Naive B cell (primary cell): Measurements from ENCODE around the gene OSBPL9. TPM values are rescaled to one million over a fixed set of nuclear protein-coding genes. Genes with fewer than 3 reads are reported as not detected.
"Not testable (repeated sequence)": the region's sequence is repeated elsewhere in the genome, so short reads cannot be mapped to it uniquely, and the experiment has no call there.

ENCODE experiments used
- ATAC-seq, 2 donors: fragments of 150-1000 bp; cut with Tn5 transposase; 2 replicates each; pipeline ENCODE4 v1.10.0; 2021; ENCODE audit warnings: low read depth in 2 of 2, mild to moderate bottlenecking in 2 of 2, moderate library complexity in 2 of 2
- DNase-seq: peaks from one replicate; pipeline ENCODE4 v3.0.0; 2022
- H3K27ac Mint-ChIP-seq, 6 donors: one replicate each; pipeline ENCODE4 v1.8.0; 2020 to 2022; ENCODE audit warnings: mild to moderate bottlenecking in 6 of 6, mixed read lengths in 6 of 6, moderate library complexity in 5 of 6, inconsistent platforms in 2 of 6
- H3K27me3 Mint-ChIP-seq, 3 donors: one replicate each; pipeline ENCODE4 v1.8.0; 2021 to 2022; ENCODE audit warnings: mixed read lengths in 3 of 3, mild to moderate bottlenecking in 1 of 3
- H3K36me3 Mint-ChIP-seq, 2 donors: one replicate each; pipeline ENCODE4 v1.8.0; 2020 to 2022; ENCODE audit warnings: mixed read lengths in 2 of 2, inconsistent platforms in 1 of 2, mild to moderate bottlenecking in 1 of 2
- H3K4me1 Mint-ChIP-seq, 3 donors: one replicate each; pipeline ENCODE4 v1.8.0; 2020 to 2022; ENCODE audit warnings: mixed read lengths in 3 of 3, inconsistent platforms in 1 of 3, mild to moderate bottlenecking in 1 of 3, moderate library complexity in 1 of 3
- H3K4me3 Mint-ChIP-seq, 8 donors: one replicate each; pipeline ENCODE4 v1.8.0; 2020 to 2022; ENCODE audit warnings: mild to moderate bottlenecking in 8 of 8, mixed read lengths in 8 of 8, moderate library complexity in 8 of 8, inconsistent platforms in 2 of 8
- H3K9me3 Mint-ChIP-seq, 7 donors: one replicate each; pipeline ENCODE4 v1.8.0; 2020 to 2022; ENCODE audit warnings: mixed read lengths in 7 of 7, mild to moderate bottlenecking in 5 of 7, inconsistent platforms in 2 of 7, moderate library complexity in 1 of 7
- polyA plus RNA-seq, 6 donors: library from polyadenylated mRNA; unstranded; fragments of 300-500 nt; fragmentation: Illumina TruSeq; gene quantifications; one replicate each; pipeline ENCODE4 v1.2.3, GENCODE V29; 2021; ENCODE audit warnings: low read depth in 6 of 6

Gene OSBPL9
- polyA plus RNA-seq, 6 donors from 2014 or later: 46.7 to 77.8 (median 52.9) TPM

GRCh38 chr1:51691920-51692319 is 75.0 kb downstream of the OSBPL9 start:
- no peaks in the 10 kb centered on the region for H3K9me3 Mint-ChIP-seq
- no peak overlapping the region for H3K27ac Mint-ChIP-seq
- H3K36me3 Mint-ChIP-seq: no peaks in the 10 kb centered on the region
- DNase-seq: no peak
- H3K4me1 Mint-ChIP-seq: peaks cover 16 to 30% (median 26%) of the 10 kb centered on the region in 3 donors
- ATAC-seq: no peak
- H3K4me3 Mint-ChIP-seq: no peak overlapping the region
- H3K27me3 Mint-ChIP-seq: no peaks in the 10 kb centered on the region

DNA sequence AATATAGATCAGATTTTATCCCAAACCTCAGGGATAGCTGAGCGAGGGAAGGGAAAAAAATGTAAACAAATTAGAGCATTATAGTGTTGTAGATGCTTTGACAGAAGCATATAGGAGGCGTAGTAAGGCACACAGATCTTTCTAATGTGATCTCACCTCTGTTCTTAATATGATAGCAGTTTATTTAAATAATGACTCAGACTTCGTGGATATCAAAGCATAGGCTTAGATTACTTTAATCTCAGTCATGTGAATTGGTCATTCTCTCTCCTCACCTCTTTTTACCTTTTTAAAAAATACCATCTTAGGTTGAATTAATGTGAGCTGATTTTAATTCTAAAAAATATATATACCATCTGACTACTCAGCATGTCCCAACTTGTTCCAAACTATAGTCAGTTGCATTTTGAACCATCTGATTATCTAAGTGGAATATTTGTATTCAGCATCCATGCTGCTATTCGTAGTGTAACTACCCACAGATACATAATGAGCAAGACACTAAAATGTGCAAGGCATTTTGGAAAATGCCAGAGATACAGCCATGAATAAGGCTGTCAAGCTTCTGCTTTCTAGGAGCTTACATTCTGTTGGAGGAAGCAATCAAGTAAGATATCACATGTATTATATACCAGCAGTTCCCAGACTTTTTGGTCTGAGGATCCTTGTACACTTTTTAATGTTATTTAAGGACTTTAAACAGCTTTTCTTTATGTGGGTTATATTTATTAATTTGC is 76.7 kb downstream of the OSBPL9 start:
- no peak for DNase-seq
- Mint-ChIP-seq H3K27ac (no peak overlapping the region), H3K27me3 (no peaks in the 10 kb centered on the region), H3K4me1 (peaks cover 6 to 22% (median 13%) of the 10 kb centered on the region in 3 donors), H3K4me3 (no peak overlapping the region), H3K36me3 (no peaks in the 10 kb centered on the region), H3K9me3 (no peaks in the 10 kb centered on the region)
- ATAC-seq: no peak

DNA sequence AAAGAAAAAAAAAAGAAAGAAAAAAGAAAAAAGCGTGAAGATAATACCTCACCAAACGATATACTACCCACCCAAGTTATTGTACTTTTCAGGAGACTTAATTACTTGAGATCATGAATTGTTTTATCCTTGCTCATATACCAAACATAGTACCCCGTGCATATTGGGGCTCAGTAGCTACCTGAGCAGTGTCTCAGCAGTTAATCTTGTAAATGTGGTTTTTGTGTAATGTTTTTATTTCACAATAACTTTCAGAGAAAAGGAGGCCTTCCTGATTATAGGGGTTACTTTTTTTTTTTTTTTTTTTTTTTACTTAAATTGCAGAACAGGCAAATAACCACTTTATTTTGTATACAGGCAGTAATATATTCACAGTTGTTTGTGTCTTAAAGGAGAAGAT is 80.3 kb downstream of the OSBPL9 start:
- Mint-ChIP-seq H3K4me3 (no peak overlapping the region), H3K36me3 (no peaks in the 10 kb centered on the region), H3K4me1 (peaks cover 7 to 15% (median 13%) of the 10 kb centered on the region in 3 donors), H3K27ac (peak overlapping the region in 1 of 6 donors; percentile 5), H3K27me3 (no peaks in the 10 kb centered on the region), H3K9me3 (peaks cover 0 to 1% (median 0%) of the 10 kb centered on the region in 7 donors)
- ATAC-seq (no peak), DNase-seq (no peak)

DNA sequence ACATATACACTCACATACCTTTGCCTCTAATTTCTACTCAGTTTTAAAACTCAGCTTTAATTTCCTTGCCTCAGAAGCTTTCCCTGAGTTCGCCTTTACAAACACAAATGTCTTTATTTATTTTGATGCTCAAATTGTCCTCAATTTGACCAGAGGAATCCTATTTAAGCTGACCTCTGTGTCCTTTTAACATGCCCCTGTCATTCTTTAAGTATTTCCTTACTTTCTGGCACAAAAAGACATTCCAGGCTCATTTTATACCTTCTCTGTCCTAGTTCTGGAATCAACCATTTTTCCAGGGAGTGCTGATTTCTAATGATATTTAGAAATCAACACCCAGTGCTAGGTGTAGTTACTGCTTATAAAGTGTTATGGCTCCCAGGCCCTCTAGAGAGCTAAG is 82.5 kb downstream of the OSBPL9 start:
- H3K36me3 Mint-ChIP-seq: no peaks in the 10 kb centered on the region
- ATAC-seq (no peak), DNase-seq (no peak)
- H3K9me3 Mint-ChIP-seq: peaks cover 0 to 4% (median 0%) of the 10 kb centered on the region in 7 donors
- H3K4me3 Mint-ChIP-seq: no peak overlapping the region
- peaks cover 7 to 20% (median 11%) of the 10 kb centered on the region in 3 donors for H3K4me1 Mint-ChIP-seq
- peak overlapping the region in 1 of 6 donors; percentile 20 for H3K27ac Mint-ChIP-seq
- no peaks in the 10 kb centered on the region for H3K27me3 Mint-ChIP-seq

DNA sequence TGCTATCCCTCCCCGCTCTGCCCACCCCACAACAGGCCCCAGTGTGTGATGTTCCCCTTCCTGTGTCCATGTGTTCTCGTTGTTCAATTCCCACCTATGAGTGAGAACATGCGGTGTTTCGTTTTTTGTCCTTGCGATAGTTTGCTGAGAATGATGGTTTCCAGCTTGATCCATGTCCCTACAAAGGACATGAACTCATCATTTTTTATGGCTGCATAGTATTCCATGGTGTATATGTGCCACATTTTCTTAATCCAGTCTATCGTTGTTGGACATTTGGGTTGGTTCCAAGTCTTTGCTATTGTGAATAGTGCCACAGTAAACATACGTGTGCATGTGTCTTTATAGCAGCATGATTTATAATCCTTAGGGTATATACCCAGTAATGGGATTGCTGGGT is 84.9 kb downstream of the OSBPL9 start:
- H3K4me1 Mint-ChIP-seq: peaks cover 4 to 25% (median 7%) of the 10 kb centered on the region in 3 donors
- not testable (repeated sequence) for ATAC-seq, H3K9me3 Mint-ChIP-seq, DNase-seq, H3K4me3 Mint-ChIP-seq, H3K36me3 Mint-ChIP-seq, H3K27me3 Mint-ChIP-seq, H3K27ac Mint-ChIP-seq

DNA sequence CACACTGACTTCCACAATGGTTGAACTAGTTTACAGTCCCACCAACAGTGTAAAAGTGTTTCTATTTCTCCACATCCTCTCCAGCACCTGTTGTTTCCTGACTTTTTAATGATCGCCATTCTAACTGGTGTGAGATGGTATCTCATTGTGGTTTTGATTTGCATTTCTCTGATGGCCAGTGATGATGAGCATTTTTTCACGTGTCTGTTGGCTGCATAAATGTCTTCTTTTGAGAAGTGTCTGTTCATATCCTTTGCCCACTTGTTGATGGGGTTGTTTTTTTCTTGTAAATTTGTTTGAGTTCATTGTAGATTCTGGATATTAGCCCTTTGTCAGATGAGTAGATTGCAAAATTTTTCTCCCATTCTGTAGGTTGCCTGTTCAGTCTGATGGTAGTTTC is 85.3 kb downstream of the OSBPL9 start:
- not testable (repeated sequence) for H3K36me3 Mint-ChIP-seq, H3K27ac Mint-ChIP-seq, H3K9me3 Mint-ChIP-seq, ATAC-seq, H3K4me3 Mint-ChIP-seq, DNase-seq, H3K27me3 Mint-ChIP-seq
- H3K4me1 Mint-ChIP-seq: peaks cover 8 to 30% (median 11%) of the 10 kb centered on the region in 3 donors

DNA sequence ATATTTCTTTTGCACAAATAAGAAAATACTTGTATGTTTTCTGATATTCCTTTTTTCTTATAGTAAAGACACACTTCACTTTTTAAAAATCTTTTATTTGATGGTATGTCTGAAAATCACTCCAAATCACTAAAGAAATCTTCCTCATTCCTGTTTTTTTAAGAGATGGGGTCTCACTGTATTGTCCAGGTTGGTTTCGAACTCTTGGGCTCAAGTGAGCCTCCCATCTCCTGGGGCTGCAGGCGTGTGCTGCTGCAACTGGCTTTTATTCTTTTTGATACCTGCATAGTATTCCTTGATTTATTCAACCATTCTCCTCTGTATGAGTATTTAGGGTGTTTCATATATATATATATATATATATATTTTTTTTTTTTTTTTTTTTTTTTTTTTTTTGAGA is 88.1 kb downstream of the OSBPL9 start:
- Mint-ChIP-seq H3K27me3 (no peaks in the 10 kb centered on the region), H3K36me3 (no peaks in the 10 kb centered on the region), H3K4me1 (peaks cover 7 to 28% (median 10%) of the 10 kb centered on the region in 3 donors), H3K4me3 (no peak overlapping the region), H3K27ac (no peak overlapping the region), H3K9me3 (peaks cover 0 to 5% (median 0%) of the 10 kb centered on the region in 7 donors)
- no peak for DNase-seq
- ATAC-seq: no peak

DNA sequence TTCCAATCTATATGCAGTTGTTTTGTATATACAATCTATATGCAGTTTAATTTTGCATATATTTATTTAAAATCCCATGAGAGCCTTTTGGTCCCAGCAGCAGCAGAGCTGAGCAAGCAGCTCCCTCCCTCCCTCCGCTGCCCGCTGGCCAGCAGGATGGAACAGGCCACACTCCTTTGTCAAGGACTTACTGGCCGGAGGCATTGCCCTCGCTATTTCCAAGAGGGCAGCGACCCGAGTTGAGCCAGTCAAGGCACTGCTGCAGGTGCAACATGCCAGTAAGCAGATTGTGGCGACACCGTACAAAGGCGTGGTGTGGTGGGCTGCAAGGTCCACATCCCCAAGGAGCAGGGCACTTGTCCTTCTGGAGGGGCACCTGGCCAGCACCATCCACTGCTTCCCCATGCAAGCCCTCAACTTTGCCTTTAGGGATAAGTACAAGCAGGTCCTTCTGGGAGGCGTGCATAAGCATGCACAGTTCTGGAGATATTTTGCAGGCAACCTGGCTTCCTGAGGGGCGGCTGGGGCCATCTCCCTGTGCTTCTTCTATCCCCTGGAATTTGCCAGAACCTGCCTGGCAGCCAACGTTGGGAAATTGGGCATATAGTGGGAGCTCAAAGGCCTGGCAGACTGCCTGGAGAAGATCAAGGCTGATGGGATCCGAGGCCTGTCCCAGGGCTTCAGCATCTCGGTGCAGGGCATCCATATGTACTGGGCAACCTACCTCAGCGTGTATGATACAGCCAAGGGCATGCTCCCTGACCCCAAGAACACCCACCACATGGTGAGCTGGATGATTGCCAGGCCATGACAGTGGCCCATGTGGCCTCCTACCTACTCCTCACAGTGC is 92.2 kb downstream of the OSBPL9 start:
- Mint-ChIP-seq H3K4me3 (no peak overlapping the region), H3K27me3 (no peaks in the 10 kb centered on the region), H3K36me3 (peaks cover 0 to 4% of the 10 kb centered on the region in 2 donors), H3K9me3 (peaks cover 0 to 6% (median 0%) of the 10 kb centered on the region in 7 donors), H3K4me1 (peaks cover 5 to 16% (median 5%) of the 10 kb centered on the region in 3 donors), H3K27ac (peak overlapping the region in 2 of 6 donors; percentile 69 to 73)
- ATAC-seq (no peak), DNase-seq (no peak)

DNA sequence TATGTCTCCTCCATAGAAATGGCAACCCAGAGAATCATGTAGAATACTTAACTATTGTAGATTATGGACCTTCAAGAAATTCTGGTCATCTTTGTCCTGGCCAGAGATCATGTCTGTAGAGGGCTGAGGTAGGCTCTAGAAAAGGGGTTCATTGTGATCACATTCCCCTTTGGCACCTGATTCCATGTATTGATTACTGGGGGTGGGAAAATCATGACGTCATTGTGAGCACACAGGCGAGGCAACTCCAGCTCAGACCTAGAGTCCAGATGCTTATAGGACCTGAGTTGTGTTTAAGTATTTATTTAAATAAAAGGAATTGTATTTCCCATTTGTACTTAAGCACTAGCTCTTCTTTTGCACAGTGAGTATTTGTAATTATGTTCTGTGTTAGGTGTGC is 93.1 kb downstream of the OSBPL9 start:
- no peak overlapping the region for H3K4me3 Mint-ChIP-seq
- H3K4me1 Mint-ChIP-seq: peaks cover 5 to 15% (median 5%) of the 10 kb centered on the region in 3 donors
- ATAC-seq (no peak), DNase-seq (no peak)
- peaks cover 0 to 4% of the 10 kb centered on the region in 2 donors for H3K36me3 Mint-ChIP-seq
- H3K9me3 Mint-ChIP-seq: peaks cover 0 to 6% (median 0%) of the 10 kb centered on the region in 7 donors
- no peak overlapping the region for H3K27ac Mint-ChIP-seq
- H3K27me3 Mint-ChIP-seq: no peaks in the 10 kb centered on the region

DNA sequence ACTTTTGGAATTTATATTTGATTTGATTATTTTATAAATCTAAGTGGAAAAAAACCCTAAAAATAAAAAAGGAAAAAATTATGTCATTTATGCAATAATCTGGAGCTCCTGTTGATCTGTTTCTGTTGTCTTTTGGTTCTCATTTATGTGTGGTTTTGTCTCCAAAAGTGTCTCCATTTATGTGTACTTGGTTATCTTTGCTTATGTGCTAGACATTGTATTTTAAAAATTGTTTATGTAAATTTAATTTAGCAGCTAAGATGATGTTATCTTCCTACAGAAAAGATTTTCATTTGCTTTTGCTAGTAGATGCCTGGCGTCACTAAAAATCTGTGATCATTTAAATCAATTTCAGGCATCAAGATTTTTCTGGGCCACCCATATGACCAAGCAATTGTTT is 95.7 kb downstream of the OSBPL9 start:
- H3K4me1 Mint-ChIP-seq: peaks cover 0 to 19% (median 5%) of the 10 kb centered on the region in 3 donors
- H3K27me3 Mint-ChIP-seq: no peaks in the 10 kb centered on the region
- no peak overlapping the region for H3K27ac Mint-ChIP-seq
- peaks cover 7 to 9% of the 10 kb centered on the region in 2 donors for H3K36me3 Mint-ChIP-seq
- H3K9me3 Mint-ChIP-seq: peaks cover 0 to 6% (median 0%) of the 10 kb centered on the region in 7 donors
- DNase-seq (no peak), ATAC-seq (no peak)
- no peak overlapping the region for H3K4me3 Mint-ChIP-seq

- DNase-seq (no peak), ATAC-seq (no peak)
- peaks cover 5 to 21% (median 5%) of the 10 kb centered on the region in 3 donors for H3K4me1 Mint-ChIP-seq
- H3K4me3 Mint-ChIP-seq: no peak overlapping the region
- peaks cover 0 to 6% (median 0%) of the 10 kb centered on the region in 7 donors for H3K9me3 Mint-ChIP-seq
- no peak overlapping the region for H3K27ac Mint-ChIP-seq
- H3K36me3 Mint-ChIP-seq: peaks cover 9 to 11% of the 10 kb centered on the region in 2 donors
- H3K27me3 Mint-ChIP-seq: no peaks in the 10 kb centered on the region
These were observed 97.6 kb downstream of the OSBPL9 start for GRCh38 chr1:51714374-51715019.

DNA sequence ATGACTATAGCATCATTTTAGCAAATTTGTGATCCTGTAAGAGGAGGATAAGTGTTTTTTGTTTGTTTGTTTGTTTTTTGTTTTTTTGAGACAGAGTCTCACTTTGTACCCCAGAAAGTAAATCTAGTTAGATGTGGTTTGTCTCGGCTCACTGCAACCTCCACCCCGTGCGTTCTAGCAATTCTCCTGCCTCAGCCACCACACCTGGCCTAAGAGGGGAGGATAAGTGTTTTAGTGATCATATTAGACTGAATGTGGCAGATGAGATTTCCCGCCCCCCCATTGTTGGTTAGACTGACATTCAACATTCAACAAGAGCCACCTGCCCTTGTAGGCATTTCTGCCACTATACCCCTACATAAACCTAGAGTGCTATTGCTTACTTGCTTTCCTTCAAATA is 98.5 kb downstream of the OSBPL9 start:
- no peak for ATAC-seq
- Mint-ChIP-seq H3K36me3 (peaks cover 9 to 11% of the 10 kb centered on the region in 2 donors), H3K4me1 (peaks cover 5 to 21% (median 5%) of the 10 kb centered on the region in 3 donors), H3K9me3 (peaks cover 0 to 6% (median 0%) of the 10 kb centered on the region in 7 donors), H3K27ac (no peak overlapping the region), H3K4me3 (no peak overlapping the region), H3K27me3 (no peaks in the 10 kb centered on the region)
- no peak for DNase-seq

GRCh38 chr1:51716746-51717145 is 99.9 kb downstream of the OSBPL9 start:
- Mint-ChIP-seq H3K4me3 (no peak overlapping the region), H3K27me3 (no peaks in the 10 kb centered on the region), H3K27ac (peak overlapping the region in 1 of 6 donors; percentile 2), H3K36me3 (peaks cover 9 to 11% of the 10 kb centered on the region in 2 donors), H3K4me1 (peaks cover 5 to 21% (median 5%) of the 10 kb centered on the region in 3 donors), H3K9me3 (peaks cover 0 to 3% (median 0%) of the 10 kb centered on the region in 7 donors)
- DNase-seq (no peak), ATAC-seq (no peak)
